Esophagus mucosa (tissue), 1 donor: Measurements from ENCODE around the gene ZNF618. TPM values are rescaled to one million over a fixed set of nuclear protein-coding genes. Genes with fewer than 3 reads are reported as not detected.
"Not testable (repeated sequence)": the region's sequence is repeated elsewhere in the genome, so short reads cannot be mapped to it uniquely, and the experiment has no call there.

Experiments
- ATAC-seq: fragments of 200-7000 bp; cut with Tn5 transposase; one replicate; pipeline ENCODE4 v1.9.1; 2020
- total RNA-seq: library from RNA; stranded (reverse); gene quantifications from one replicate; pipeline ENCODE4 v1.2.4, GENCODE V29; 2023
- donor health status: DM: yes; HTN: yes; CAD: no.

Gene ZNF618
- total RNA-seq, 1 donor from 2014 or later = 2.0 TPM

DNA sequence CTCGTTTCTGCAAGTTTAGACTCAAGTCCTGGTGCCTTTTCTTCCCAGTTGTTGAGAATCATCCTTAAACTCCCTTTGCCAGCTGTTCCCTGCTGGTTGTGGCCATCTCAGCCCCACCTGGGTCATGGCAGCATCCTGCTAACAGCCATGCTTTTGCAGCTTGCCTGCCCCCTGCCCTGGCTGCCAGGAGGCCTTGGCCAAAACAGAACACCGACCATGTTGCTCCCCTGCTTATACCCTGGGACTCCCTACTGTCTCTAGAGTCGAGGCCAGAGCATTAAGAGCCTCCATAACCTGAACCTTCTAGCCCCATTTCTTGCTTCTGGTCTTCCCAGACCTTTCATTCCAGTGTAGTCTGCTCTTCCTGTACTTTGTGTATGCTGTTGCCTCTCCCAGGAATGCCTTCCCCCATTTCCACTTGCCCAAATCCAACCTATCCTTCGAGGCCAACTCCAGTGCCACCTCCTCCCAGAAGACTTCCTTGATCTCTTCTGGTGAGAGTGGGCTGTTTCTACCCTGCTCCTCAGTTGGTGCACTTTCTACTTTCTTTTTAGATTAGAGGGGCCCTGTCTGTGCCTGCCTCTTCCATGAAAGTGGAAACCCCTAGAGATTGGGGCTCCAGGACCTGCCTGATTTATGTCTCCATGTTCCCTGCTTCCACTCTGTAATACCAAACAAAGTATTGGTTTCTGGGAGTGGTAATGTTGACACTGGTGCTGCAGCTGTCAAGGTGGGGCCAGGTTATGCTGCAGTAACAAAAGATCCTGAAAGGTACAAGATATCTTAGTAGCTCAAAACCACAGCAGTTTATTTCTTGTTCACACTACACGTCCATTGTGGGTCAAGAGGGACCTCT, 113.8 kb downstream of the ZNF618 start:
- no peak for ATAC-seq

DNA sequence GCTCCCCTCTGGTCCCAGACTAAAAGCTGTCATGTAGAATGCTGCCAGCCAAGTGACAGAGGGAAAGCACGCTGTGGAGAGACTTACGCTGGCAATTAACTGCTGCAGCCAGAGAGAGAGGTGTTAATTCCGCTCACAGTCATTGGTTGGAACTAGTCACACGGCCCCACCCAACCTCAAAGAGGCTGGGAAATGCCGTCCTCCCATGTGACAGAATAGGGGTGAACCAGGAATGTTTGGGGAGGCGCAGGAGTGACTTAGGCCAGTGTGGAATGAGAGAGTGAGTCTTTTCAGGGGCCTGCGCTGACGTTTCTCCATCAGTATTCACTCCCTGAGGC, 114.4 kb downstream of the ZNF618 start:
- no peak for ATAC-seq

DNA sequence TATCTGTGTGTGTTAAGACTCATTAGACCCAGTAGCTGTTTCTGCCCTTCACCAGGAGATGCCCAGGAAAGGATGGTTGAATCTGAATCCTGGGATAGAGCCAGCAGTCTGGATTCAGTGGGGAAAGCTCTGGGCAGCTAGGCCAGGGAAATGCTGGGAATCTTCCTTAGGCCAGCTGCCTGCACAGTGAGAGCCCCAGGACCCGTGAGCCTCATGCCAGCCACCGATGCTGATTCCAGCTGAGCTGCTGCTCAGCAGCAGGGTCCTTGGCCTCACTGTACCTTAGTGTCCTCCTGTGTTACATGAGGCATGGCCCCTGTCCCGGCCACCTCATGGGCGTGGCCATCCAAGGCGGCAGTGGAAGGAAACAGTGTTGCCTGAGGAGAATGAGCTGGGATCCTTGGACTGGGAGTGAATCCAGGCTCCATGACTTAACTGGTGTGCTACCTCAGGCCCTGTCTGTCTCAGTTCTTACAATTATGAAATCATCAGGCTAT, 114.9 kb downstream of the ZNF618 start:
- ATAC-seq = no peak

DNA sequence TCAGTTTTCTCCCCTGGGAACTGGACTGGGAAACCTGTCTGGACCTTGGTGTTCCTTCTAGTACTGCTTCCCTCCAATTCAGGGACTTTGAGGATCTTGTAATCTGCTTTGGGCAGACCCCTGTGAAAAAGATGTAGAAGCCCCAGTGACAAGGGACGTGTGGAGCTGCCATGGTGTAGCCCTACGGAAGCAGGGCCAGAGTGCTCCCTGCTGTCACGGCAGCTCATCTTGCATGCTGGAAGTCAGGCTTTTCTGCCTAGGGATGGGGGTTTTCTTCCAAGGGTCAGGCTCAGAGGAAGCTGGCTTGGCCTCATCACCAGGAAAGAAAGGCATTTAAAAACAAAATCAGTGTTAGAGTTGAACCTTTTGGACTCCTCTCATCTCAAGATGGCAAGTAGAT, 115.6 kb downstream of the ZNF618 start:
- no peak for ATAC-seq

DNA sequence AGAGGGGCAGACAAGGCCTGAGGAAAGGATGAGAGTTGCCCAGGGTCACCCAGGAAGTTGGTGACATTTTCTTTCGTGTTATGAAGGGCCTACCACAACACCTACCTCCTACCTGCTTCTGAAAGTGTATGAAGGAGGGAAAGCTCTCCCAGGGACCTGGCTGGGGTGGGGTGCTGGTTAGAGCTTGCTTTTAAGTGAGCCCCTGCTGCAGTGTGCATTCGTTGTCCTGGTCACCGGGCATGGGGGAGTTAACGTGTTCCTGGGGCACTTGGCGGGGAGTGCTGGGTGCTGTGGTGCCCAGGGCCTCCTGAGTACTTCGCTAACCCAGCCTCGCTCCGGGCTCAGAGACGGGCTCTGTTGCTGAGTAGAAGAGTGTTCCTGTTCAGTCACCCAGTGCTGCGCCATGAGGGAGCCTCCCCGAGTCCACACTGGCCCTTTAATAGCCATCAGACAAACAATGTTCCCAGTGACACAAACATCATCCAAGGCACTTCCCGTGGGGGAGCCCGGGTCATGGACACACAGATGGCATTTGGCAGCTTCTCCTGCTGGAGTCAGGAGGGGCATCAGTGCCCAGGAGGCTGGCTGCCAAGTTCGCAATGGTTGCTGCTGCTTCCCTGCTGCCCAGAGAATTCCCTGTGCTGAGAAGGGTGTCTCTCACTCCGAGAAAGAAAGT, 116.3 kb downstream of the ZNF618 start:
- ATAC-seq = no peak

DNA sequence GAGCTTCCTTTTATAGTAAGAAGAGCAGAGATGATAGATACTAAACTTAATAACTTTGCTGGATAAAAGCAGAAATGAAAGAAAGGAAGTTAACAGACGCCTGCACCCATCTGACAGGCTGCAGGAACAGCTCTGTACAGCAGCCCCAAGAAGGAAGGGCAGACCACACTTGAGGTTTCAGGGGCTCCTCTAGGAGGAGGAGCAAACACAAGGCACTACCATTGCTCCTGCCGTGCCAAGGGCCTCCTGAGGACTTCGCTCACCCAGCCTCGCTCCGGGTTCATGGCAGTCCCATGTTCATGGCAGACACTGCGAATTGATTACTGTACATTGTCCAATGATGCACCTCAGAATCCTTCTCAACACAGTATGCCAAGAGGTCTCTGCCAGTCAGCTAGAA, 116.9 kb downstream of the ZNF618 start:
- no peak for ATAC-seq

DNA sequence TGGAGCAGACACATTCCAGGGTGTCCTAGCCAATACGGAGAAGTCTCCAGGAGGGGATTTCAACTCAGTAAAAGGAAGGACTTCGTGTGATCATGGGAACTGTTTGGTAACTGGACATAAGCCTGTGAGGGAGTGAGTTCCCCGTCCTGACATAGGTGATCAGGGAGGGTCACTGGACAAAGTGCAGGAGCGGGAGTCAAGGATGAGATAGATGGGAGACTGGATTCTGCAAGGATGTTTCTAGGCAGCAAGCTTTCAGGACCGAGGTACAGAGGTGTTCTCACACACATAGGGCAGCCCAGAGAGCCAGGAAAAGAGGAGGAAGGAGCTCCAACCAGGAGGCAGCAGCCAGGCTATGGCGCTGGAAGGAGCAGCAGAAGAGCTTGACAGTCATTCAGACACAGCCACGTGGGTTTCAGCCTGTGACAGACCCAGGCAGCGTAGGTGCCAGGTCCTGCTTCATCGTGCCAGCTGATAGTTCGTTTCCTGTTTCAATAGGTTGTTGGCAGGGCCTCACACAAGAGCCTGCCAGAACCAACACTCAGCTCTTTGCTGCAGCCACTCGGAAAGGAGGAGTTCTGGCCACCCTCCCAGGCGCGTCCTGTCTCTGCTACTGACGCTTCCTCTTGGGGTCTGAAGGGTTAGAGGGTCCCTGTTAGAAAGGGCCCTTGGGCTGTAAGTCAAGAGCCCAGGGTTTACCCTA, 117.9 kb downstream of the ZNF618 start:
- ATAC-seq = peak; percentile 87

DNA sequence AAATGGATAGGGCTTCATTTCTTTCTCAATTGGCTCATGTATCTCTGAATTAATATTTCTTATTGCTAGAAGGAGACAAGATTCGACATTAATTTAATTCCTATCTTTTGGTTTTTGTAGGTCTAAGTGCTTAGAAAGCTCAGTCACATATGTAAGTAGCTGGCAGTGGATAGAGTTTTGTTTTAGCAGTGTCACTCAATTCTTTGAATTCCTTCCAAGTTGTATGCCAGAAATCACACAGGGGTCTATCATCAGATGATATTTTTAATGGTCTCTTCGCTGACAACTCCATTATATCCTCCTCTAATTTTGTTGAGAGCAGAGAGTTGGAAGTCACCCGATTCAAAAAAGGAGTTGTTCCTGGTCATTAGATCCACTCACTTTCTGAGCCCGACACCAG, 119.3 kb downstream of the ZNF618 start:
- ATAC-seq = no peak

DNA sequence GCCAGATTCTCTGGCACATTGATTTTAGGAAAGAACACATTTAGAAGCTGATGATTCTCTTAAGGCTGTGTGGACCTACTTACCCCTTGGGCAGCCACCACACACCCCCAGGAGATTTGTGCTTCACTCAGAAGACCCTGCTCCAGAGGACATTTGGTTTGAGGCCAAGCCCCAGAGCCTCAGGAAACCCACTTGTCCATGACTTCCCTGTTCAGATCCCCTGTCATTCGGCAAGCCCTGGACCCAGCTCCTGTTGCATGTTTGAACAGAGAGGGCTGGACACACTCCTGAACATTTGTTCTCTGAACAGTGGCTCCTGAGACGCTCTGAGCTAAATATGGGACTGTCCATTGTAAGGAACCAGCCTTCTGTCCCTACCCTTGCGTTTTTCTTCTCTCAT, 119.9 kb downstream of the ZNF618 start:
- no peak for ATAC-seq

DNA sequence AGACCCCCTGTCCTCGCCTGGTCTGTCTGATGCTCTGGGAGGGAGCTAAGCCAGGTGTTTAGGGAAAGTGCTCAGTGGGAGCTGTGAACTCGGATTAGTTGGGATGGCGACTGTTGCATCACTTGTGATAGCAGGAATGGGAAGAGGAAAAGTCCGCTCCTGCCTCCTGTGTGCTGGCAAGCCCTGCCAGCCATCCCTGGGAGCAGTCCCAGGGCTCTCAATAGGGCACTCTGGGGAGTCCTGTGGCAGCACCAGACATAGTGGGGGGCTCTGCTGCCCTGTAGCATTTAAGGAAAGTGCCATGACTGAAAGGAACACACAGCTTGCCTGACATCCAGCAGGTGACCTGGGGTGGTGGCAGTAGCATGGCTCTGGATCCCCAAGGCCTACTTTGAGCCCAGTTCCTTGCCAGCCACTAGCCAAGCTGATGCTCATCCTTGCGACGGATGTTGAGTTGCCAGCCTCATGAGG, 120.5 kb downstream of the ZNF618 start:
- ATAC-seq = no peak

DNA sequence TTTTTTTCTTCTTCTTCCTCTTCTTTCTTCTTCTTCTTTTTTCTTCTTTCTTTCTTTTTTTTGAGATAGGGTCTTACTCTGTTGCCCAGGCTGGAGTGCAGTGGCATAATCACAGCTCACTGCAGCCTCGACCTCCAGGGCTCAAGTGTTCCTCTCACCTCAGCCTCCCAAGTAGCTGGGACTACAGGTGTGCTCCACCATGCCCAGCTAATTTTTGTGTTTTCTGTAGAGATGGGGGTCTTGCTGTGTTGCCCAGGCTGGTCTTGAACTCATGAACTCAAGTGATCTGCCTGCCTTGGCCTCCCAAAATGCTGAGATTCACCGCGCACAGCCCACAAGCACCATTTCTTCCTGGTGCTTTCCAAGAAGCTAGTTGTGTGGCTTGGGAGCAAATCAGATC, 121.0 kb downstream of the ZNF618 start:
- not testable (repeated sequence) for ATAC-seq

DNA sequence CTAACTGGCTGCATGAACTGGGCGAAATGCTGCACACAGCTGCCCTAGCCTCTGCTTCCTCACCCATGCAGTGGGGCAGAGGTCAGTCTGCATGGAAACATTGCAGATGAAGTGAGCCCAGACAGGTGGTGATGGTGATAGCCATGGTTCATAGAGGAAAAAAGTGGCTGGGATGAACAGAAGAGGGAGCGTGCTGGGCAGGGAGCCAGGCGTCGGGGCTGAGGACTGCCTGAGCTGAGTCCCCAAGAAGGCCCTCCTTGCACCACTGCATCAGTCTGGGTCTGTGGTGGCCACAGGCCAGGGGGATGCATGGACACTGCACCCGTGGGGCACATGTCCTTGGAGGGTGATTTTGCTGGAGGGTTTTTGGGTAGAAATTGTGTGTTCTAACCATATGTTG, 121.5 kb downstream of the ZNF618 start:
- no peak for ATAC-seq

DNA sequence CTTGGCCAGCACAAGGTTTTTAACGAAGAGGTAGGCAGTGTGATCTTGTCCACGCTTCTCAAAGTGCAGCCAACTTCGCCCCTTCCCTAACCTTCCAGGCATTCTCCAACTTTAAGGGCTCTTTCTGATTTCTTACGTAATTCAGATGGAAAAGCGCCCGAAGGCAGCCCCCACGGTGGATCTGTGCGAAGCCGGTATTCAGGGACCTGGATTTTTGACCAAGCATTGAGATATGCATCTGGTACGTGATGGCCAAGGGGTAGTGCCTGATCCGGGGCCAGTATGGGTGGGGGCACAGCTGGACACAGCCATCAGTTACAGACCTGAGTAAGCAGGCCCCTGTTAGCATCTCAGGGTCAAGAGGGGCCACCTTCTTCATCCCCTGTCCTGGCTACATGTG, 122.0 kb downstream of the ZNF618 start:
- ATAC-seq = no peak

DNA sequence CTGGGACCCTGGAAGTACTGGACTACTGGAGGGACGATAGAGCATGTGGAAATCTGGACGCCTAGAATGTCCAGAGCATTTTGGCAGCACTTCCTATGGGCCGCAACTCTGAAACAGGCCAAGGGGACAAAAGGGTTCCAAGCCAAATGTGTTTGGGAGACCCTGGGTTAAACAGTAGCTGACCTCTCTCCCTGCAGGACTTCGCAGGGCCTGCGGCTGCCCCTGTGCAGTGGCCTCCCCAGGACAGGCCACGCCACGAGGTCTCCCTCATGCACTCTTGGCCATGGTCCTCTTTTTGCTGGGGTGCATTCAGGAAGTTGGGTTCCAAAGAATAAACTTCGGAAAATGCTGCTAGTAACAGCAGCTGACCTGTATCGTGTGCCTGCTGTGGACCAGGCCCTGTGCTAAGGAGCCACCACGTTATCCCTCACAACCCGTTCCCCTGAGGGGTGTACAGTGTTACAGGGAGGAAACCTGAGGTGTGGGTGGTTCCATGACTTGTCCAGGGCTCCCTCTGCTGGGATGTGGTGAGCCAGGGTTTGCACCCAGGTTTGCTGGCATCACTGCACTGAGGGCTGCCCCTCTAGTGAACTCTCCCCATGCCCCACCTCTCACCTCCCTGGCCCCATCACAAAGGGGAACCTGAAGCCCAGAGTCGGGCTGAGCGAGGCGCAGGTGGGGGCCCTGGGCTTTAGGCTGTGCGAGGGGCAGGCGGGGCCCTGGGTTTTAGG, 122.6 kb downstream of the ZNF618 start:
- no peak for ATAC-seq

DNA sequence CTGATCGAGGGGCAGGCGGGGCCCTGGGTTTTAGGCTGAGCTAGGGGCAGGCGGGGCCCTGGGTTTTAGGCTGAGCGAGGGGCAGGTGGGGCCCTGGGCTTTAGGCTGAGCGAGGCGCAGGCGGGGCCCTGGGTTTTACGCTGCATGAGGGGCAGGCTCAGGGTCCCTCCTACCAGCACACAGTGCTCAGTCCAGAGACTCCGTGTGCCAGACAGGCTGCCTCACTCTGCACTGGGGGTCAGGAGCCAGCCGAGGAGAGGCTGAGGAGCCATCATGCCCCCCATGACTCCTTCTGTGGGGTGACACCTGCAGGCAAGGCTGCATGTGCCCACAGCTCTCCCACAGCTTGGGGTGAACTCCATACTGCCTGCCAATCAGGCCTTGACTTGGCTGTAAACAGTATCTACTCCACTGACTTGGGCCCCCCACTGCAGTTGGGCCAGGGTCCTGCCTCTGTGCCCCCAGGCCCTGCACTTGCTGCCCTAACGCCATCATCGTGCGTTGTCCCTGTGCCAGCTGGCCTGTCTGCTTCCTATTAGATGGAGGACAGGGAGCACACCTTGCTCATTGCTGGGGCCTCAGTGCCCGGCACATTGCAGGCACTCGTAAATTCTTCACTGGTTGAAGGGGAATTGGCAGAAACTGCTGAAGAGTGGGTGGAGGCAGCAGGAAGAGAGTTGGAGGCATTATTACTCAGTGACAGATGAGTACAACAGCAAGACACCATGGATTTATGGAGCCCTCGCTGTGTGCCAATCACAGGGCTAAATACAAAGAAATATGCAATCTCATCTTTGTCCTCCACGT, 123.3 kb downstream of the ZNF618 start:
- peak; percentile 27 for ATAC-seq

DNA sequence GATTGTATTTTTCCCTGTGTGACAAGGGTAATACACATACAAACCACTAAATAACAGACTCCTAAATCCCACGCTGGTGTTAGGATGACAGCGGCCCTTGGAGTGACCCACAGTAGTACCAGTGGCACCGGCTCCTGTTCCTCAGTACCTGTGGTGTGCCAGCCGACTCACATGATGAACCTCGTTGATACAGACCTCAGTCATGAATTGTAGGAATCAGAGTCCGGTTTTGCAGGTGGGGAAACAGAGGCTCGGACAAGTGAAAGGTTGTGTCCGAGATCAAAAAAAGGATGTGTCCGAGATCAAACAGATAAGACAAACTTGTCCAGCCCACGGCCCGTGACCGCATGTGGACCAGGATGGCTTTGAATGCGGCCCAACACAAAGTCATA, 124.0 kb downstream of the ZNF618 start:
- no peak for ATAC-seq

DNA sequence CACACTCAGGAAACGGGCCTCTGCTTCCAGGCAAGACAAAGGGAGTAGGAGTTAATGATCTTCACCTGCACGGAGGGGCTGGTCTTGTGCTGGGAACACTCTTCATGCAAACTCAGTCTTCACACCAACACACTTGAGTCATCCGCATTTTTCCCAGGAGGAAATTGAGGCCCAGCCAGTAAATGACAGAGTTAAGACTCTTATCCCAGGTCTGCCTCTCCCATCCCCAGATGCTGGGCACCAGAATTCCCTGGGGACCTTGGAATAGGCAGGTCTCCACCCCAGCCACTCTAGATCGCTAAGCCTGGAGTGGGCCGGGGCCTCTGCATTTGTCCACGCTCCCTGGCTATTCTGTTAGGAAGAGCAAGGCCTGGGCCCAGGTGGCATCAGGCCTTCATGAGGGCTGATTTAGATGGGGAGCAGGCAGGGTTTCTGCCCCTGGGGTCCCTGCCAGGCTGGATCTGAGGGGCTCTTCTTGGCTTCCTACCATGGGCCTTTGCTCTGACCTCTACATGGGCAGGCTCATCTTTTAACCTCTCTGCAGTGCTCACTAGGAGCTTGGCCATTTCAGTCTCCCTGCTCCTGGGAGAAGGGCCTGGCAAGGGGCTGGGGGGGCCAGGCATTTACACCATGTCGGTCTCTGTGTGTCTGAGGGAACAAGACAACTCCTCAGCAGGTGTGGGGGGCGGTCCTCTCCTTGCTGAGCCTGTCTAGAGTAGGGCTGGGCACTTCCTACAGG, 124.7 kb downstream of the ZNF618 start:
- ATAC-seq = no peak

DNA sequence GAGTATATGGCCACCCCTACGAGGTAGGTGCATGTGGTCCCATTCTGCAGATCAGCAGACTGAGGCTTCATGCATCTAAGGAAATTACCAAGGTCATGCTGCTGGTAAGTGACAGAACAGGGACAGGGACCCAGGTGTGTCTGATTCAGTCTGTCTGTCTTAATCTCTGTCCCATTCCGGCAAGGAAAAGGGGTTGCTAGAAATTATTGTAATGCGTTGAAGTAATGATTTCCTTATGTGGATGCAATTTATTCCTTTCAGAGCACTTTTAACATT, 125.2 kb downstream of the ZNF618 start:
- ATAC-seq = no peak

DNA sequence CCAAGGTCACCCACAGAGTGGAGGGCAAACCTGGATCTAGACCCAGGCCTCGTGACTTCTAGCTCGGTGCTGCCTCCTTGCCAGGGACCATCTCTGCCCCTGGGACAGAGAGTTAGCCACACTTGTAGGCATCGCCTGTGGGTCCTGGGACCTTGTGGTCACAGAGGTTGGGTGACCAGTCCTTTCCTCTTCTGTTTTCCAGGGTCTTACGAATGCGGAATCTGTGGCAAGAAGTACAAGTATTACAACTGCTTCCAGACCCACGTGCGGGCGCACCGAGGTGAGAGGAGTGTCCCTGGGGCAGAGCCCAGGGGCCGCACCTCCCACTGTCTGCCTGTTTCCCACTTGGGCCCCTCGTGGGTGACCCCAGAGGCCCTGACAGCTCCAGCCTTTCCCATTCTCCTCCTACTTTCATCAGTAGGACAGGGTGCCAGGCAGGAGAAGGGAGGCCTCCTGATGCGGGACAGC, 125.7 kb downstream of the ZNF618 start:
- no peak for ATAC-seq

DNA sequence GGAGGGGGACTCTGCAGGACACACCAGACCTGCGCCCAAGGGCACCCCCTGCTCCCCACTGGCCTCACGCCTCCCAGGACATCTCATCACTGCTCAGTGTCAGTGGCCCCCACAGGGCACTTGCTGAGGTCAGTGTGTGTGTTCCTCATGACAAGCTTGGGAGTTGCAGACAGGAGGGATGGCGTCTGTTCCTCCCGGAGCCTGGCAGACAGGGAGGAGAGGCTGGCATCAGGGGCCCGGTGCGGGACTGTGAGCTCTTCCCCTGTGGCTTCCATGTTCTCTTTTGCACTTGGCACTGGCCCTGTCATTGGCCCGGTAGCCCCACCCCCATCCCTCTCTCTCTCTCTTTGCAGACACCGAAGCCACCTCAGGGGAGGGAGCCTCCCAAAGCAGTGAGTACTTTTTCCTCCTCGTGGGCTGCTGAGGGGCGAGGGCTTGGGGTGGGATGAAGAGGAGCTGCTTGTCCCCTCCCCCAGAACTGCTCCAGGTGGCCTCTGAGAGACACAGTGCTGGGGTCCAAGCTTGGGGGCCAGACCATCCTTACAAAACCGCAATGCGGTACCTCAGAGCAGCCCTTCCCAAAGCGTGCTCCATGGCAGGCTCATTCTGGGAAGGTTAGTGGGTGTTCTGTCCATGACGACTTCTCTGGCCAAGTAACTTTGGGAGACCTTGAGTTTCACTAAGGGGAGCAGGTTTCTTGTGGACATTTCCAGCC, 126.3 kb downstream of the ZNF618 start:
- ATAC-seq = no peak

DNA sequence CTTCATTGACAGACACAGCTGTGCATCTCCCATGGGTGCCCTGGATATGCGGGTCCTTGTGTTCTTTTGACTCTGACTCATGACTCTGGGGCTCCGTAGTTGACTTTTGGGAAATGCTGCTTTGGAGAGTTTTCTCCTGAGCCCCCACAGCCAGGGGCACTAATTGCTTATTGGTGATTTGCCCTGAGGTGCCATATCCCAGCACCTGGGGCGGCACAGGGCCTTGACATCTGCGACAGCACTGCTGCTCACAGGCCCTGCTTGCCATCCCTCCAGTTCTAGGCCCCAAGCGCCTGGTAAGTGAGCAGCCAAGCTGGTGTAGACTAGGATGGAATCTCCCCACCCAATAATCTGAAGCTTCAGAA, 126.9 kb downstream of the ZNF618 start:
- ATAC-seq = no peak
